ENCODE results near the gene ABLIM3. TPM values are rescaled to one million over a fixed set of nuclear protein-coding genes. Genes with fewer than 3 reads are reported as not detected.

ABLIM3 gene
- total and polyA plus RNA-seq, 2 of the 8 experiments (the other 6 are each of a cell fraction or from before 2014, with no cell fraction given), result 0.36 to 0.56 TPM

DNA sequence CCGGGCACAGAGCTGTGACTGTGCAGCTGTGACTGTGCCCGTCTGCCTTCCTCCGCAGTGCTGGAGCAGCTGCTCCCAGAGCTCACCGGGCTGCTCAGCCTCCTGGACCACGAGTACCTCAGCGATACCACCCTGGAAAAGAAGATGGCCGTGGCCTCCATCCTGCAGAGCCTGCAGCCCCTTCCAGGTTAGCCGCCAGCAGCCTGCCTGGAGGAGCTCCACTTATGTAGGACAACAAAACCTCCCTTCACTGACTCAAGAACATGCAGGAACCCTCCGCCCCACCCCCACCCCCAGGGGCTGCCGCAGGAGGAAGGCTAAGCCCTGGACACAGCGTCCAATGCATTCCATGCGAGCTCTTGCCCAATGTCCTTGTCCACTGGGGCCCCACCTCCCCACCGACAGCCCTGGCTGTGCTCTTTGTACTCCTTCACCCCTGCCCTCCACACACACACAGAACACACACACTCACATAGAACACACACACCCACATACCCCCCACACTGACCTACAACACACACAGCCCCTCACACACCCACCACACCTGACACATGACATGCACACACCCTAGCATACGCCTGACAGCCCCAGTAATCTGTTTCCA lies 158.3 kb downstream of the ABLIM3 start (continued):
- TF ChIP-seq CHD7 (IDR thresholded peaks at IDR 0.05; ENCODE audit: insufficient replicate concordance, low read length) (no peak), SP1 (IDR thresholded peaks at IDR 0.05; ENCODE audit: low read depth, low read length) (no peak), RNF2 (IDR thresholded peaks at IDR 0.05; ENCODE audit: borderline replicate concordance, low read depth, low read length, missing control alignments, poor library complexity, severe bottlenecking) (no peak), RBBP5 (IDR thresholded peaks at IDR 0.05; ENCODE audit: borderline replicate concordance, low read depth, low read length) (no peak), SP2 (IDR thresholded peaks at IDR 0.05; ENCODE audit: low read length) (no peak), RXRA (IDR thresholded peaks at IDR 0.05; ENCODE audit: insufficient read depth, low read depth, low read length) (no peak), KDM1A (IDR thresholded peaks at IDR 0.05; ENCODE audit: borderline replicate concordance, low read length) (no peak), NRF1 (IDR thresholded peaks at IDR 0.05; ENCODE audit: low read depth, low read length) (no peak), TAF1 (IDR thresholded peaks at IDR 0.05; ENCODE audit: low read depth, low read length) (no peak)
